ENCODE results near the gene VTI1A.

GRCh38 chr10:112823007-112823406 is 376.0 kb downstream of the VTI1A start:
- no peak for TF ChIP-seq POLR2A (IDR thresholded peaks at IDR 0.05; ENCODE audit: low read length)
- no peak for TF ChIP-seq GATA1 (IDR thresholded peaks at IDR 0.05; ENCODE audit: low read depth, low read length)

Data from erythroblast (primary cell).